DMS153 (cell line): Measurements from ENCODE around the gene NCOA3.
"Not testable (repeated sequence)": the region's sequence is repeated elsewhere in the genome, so short reads cannot be mapped to it uniquely, and the experiment has no call there.

ENCODE experiments used
- DNase-seq: peaks from one replicate; lab custom pipeline; 2025; lab: John Stamatoyannopoulos, UW

NCOA3 gene

DNA sequence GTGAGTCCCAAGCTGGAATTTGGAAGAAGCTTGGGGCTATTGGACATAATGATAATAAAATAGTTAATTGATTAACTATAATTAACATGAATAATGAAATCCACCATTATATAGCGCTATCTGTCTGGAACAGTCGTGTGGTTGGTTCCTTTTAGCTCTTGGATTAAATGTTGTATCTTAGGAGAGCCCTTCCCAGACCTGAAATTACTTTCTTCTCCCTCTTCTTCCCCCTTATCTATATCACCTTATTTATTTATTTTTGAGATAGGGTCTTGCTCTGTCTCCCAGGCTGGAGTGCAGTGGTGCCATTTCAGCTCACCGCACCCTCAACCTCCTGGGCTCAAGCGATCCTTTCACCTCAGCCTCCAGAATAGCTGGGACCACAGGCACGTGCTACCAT is 64.6 kb downstream of the NCOA3 start:
- no peak for DNase-seq

DNA sequence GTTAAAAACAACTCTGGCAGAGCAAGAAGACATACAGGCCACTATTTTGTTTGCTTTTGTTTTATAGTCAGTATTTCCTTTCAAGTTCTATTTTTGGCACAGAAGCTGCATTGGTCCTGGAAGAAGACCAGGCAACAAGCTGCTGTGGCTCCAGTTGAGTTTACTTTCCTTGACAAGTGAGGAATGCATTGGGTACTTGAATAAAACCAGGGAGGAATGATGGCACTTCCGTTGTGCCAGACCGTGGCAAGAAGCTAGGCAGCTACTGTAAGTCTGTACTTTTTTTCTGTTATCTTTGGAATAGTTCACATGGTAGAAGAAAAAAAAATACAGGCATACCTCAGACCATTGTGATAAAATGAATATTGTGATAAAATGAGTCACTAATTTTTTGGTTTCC is 66.3 kb downstream of the NCOA3 start:
- peak; percentile 88 for DNase-seq

DNA sequence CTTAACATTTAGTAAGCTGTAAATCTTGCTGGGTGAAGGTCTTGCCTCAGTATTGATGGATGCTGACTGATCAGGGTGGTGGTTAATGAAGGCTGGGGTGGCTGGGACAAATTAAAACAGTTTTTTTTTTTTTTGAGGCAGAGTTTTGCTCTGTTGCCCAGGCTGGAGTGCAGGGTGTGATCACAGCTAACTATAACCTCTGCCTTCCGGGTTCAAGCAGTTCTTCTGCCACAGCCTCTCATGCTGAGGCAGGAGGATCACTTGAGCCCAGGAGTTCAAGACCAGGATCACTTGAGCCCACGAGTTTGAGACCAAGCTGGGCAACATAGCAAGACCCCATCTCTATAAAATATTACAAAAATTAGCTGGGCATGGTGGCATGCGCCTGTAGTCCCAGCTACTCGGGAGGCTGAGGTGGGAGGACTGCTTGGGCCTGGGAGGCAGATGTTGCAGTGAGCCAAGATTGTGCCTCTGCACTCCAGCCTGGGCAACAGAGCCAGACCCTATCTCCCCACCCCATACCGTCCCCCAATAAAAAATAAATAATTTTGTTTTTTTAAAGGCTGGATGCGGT is 67.2 kb downstream of the NCOA3 start:
- no peak for DNase-seq

DNA sequence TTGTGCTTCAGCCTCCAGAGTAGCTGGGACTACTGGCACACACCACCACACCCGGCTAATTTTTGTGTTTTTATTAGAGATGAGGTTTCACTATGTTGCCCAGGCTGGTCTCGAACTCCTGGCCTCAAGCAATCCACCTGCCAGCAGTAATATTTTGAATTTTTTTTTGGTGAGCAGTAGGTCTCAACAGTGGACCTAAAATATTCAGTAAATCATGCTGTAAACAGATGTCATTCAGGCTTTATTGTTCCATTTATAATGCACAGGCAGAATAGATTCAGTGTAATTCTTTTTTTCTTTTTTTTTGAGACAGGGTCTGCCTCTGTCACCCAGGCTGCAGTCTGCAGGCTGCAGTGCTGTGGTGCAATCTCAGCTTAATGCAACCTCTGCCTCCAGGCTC is 69.7 kb downstream of the NCOA3 start:
- no peak for DNase-seq

DNA sequence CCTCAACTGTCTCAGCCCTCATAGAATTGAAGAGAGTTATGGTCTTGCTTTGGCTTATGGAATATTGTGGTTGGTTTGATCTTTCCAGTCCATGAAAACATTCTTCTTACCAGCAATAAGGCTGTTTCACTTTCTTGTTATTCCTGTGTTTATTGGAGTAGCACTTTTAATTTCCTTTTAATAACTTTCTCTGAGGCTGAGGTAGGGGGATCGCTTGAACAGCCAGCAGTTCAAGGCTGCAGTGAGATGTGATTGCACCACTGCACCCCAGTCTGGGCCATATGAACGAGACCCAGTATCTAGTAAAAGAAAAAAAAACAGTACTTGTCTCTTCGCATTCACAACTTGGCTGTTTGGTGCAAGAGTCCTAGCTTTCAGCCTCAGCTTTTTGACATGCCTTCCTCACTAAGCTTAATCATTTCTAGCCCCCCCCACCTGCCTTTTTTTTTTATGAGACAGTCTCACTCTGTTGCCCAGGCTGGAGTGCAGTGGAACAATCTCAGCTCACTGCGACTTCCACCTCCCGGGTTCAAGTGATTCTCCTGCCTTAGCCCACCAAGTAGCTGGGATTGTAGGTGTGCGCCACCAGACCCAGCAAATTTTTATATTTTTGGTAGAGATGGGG is 70.5 kb downstream of the NCOA3 start:
- DNase-seq: no peak

DNA sequence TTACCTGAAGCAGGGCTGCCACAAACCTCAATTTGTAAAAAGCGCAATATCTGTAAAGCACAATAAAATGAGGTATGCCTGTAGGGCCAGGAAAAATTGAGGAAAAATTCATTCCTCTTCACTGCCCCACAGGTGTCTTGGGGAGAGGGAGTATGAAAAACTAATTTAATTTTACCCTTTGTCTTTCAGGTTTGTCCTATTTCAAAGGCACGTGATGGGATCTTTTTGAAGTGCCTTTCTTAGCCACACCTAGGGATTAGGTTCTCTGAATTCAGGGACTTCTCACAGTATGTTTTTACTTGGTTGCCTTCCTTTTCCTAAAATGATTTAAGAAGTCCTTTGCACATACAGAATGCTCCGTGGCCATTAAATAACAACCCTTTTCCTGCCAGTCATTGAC is 71.9 kb downstream of the NCOA3 start:
- no peak for DNase-seq

DNA sequence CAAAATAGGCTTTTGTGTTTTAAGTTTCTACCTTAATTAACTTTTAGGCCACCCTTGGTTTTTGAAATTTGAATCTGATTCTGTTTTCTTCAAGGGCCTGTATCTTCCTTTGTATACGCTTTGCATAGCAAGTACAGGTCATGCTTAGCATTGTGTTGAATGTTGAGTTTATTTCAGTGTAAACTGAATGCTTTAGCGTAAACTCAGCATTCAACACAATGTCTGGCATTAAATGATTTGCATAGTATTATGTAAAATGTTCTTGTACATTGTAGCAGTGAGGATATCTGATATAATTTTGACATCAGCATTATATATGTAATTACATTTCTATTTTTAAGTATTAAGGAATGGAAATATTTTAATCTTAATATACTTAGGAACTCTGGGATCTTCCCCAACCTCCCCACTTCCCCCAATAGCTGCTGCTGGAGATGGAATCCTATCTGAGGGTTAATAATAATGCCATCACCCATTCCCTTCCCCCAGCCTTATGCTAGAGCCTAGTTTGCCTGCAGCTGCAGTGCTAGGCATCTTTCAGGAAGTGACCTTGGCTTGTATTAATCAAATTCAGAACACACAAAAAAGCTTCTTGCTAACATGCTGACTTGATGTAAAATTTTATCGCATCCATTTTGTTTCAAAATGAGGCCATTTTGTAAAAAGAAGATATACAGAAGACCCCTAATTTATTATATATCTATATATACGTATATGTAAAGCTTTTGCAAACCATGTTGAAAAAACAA is 73.1 kb downstream of the NCOA3 start:
- peak; percentile 88 for DNase-seq

DNA sequence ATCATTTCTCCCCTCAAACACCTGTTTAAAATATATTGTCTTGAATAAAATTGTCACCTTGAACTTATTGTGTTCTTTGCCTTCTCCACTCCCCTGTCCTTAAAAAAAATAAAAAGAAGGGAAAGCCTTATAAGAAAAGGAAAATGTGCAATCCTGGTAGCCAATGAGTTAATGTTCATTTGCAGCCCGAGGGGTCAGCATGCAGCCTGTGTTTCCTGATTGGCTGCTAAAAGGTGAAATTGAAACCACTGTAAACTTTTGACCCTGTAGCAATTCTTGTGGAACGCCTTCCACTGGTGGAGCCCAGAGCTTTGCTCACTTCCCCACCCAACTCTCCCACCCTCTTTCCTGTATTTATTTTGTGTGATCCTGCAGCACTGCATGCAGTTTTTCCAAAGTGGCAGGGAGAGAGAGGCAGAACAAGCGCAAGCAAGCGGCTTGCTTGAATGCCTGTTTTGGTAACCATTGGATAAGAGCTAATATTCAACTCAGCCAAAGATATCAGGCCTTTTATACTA is 74.9 kb downstream of the NCOA3 start:
- peak; percentile 53 for DNase-seq

DNA sequence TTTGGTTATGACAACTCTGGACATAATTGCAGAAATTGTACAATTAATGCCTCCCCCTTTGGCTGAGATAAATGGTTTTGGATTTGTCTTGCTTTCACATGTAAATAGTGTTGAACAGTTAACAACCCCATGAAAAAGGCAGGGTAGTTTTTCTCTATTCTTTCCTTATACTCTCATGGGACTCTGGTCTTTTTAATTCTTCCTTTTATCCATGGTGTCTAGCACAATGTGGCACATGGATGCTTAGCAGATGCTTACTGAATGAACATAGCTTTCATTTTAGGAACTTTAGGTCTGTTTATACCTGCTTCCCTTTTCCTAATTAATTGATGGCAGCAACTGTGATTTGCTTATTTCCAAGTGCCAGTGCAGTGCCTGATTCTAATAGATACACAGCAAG is 75.6 kb downstream of the NCOA3 start:
- DNase-seq: no peak

DNA sequence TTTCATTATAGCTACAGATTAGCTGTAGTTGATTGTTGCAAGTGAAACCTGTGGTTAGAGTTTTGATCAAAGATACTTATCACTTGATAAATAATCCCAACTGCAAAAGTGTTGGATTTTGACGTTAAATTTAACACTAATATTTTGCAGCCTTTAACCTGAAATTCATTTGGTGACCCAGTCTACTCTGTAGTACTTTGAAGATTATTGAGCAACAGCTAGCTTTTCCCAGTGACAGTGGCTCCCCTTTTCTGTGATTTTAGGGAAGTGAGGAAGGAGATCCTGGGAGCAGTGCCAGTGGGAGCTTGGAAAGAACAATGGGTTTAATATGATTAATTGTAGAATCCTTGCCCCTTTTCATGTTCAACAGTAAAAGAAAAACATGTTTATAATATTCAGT is 76.9 kb downstream of the NCOA3 start:
- no peak for DNase-seq

DNA sequence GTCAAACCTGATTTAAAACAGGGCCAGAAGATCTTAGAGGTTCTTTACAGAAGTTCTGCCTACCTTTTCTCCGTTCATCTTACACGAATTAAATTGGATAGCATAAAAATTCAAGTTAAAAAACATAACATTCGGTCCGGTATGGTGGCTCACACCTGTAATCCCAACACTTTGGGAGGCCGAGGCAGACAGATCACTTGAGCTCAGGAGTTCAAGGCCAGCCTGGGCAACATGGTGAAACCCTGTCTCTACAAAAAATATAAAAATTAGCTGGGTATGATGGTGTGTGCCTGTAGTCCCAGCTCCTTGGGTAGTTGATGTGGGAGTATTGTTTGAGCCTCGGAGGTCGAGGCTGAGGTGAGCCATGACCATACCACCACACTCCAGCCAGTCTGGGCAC is 79.0 kb downstream of the NCOA3 start:
- DNase-seq: not testable (repeated sequence)

DNA sequence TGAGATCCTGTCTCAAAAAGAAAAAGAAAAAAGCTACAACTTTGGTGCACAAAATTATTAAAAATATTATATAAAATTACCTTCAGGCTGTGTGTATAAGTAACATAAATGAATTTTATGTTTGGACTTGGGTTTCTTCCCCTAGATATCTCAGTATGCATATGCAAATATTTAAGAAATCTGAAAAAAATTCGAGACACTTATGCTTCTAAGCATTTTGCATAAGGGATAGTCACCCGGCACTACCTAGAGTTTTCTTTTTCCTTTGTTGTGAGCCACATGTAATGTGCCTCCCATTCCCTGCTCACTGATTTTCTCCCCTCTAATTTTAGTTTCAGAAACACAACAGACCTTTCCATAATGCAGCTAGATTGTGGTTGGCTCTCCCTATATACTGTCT is 79.4 kb downstream of the NCOA3 start:
- no peak for DNase-seq

DNA sequence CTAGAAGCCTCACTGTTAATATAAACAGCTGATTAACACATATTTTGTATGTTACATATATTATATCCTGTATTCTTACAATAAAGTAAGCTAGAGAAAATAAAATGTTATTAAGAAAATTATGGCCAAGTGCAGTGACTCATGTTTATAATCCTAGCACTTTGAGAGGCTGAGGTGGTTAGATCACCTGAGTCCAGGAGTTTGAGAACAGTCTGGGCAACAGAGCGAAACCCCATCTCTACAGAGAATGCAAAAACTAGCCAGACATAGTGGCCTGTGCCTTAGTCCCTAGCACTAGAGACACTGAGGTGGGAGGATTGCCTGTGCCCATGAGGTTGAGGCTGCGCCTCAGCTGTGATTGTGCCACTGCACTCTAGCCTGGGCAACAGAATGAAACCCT is 81.9 kb downstream of the NCOA3 start:
- no peak for DNase-seq

DNA sequence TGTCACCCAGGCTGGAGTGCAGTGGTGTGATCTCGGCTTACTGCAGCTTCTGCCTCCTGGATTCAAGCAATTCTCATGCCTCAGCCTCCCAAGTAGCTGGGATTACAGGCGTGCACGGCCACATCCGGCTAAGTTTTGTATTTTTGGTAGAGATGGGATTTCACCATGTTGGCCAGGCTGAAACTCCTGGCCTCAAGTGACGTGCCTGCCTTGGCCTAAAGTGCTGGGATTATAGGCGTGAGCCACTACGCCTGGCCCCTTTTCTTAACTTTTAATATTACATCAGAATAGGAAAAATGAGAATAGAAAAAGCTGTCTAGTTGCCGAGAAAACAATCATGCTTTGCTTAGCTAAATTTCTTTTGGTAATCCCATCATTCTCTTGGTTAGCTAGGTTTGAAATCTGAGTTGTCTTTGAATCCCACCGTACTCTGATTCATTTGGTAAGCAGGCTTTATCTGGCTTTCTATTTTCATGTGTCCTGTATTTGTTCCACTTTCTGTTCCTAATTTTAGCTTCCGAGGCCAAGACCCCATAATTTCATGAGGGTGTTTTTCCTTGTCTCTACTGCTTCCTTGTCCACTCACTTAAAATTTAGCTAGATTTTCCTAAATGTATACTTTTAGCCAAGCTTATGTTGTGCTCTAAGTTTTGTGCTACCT is 83.5 kb downstream of the NCOA3 start:
- DNase-seq: no peak

DNA sequence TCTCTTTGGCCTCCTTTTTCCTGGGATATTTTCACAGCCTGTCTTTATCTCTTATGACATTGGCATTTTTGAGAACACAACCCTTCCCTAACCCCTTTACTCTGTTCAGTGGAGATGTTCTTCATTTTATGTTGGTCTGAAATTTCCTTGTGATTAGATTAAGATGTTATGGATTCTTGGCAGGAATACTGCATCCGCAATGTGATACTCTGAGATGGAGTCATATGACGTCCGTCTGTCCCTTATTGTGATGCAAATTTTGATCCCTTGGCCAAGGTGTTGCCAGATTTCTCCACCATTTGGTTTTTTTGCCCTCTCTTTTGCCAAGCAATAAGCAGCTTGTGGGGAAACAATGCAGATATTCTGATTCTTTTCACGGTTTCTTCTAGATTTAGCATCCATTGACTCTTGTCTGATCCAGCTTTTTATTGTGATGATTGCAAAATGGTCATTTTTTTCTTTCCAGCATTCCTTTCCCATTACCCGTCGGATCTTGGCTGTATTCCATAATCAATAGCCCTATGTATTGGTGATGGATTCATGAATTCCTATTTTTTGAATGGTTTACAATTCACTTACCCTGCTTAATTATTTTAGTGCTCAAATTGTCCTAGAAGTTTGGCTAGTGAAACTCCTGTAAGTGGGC is 85.1 kb downstream of the NCOA3 start:
- DNase-seq: no peak

DNA sequence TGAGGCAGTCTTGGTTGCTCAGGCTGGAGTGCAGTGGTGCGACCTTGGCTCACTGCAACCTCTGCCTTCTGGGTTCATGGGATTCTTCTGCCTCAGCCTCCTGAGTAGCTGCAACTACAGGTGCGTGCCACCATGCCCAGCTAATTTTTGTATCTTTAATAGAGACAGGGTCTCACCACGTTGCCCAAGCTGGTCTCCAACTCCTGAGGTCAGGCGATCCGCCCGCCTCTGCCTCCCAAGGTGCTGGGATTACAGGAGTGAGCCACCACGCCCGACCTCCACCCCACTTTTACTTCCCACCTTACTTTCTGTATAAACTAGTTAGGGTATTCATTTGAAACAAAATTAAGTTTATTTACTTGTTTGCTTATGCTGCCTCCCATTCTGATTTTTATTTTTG is 86.5 kb downstream of the NCOA3 start:
- no peak for DNase-seq

DNA sequence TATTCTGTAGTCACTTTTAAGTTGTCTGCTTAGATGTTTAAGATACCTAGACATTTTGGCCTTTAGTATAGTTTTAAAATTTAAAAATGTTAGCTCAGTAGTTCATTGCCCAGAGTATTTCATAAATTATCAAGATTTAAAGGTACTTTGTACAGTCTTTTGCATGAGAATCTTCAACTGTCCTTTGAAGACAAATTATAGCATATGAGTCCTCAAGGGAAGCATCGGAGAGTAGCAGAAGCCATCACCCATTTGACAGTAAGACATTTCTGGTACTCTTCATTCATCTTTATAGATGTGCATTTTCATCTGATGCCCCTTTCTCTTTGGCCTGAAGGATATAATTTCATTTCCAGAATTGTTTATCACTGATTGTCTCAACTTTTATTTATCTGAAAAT is 89.5 kb downstream of the NCOA3 start:
- no peak for DNase-seq

DNA sequence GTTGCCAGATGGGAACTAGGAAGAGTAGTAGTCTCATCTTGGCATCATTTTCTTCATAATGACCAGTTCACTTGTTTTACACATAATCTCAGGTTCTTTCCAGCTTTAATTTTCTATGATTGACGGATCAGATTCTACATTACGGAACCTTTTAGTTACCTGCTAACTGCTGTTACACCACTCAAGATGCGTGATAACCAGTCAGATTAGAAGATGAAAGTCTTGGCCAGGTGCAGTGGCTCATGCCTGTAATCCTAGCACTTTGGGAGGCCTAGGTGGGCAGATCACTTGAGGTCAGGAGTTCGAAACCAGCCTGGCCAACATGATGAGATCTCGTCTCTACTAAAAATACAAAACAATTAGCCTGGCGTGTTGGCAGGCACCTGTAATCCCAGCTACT is 92.5 kb downstream of the NCOA3 start:
- no peak for DNase-seq

DNA sequence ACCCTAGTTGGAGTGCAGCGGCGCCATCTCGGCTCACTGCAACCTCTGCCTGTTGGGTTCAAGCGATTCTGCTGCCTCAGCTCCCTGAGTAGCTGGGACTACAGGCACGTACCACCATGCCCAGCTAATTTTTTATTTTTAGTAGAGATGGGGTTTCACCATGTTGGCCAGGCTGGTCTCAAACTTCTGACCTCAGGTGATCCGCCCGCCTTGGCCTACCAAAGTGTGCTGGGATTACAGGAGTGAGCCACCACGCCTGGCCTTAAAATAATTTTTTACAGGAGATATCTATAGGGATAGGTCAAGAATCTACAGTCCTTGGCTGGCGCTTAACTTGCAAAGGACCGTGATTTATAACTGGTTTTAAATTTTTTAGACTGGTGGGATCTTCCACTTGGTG is 93.5 kb downstream of the NCOA3 start:
- not testable (repeated sequence) for DNase-seq

DNA sequence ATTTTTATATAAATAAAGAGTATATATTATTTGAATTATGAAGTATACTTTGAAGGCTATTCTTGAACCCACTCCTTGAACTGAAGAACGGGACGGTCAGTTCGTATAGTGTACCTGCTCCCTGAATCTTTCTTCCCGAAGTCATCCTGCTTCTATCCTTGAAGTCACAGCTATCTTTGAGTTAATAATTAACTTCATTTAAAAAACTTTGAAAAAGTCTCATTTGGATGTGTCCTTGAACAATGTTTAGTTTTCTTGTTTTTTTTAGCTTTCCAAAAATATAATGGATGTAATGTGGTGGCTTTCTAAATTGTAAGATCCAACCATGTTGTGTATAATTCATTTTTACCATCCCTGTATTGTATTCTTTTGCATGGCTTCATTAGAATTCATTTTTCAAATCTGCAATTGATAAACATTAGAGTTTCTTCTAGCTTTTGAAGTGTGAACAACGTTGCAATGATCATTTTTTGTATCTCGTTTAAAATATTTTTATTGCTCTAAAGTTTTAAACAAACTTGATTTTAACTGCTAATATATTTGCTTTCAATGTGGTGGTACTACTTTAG is 94.4 kb downstream of the NCOA3 start:
- DNase-seq: no peak

DNA sequence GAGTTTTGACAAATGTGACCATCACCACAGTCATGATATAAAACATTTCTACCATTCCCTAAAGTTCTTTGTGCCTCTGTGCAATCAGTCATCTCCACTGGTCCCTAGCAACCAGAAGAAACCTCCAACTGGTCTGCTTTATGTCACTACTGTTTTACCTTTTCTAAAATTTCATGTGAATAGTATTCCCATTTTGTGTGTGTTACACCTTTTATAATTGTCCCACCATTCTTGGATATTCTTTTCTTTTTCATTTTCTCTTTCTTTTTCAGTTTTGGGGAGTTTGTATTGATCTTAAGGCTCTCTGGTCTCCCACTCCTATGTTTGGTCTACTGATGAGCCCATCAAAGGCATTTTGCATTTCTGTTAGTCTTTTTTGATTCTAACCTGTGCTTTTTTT is 95.4 kb downstream of the NCOA3 start:
- DNase-seq: no peak
